Activated CD4-positive, alpha-beta T cell treated with anti-CD3 and anti-CD28 coated beads, Interleukin-2, Interleukin-6, amounts not matched to agents 100 ng/mL and 50 ng/mL, durations not matched to agents 16 hours and 8 hours (primary cell): ENCODE data around the gene TNFRSF11A.

ENCODE experiments used
- DNase-seq: peaks from one replicate; pipeline ENCODE4 v3.0.0-alpha.2; 2020

TNFRSF11A gene

GRCh38 chr18:62386091-62386490 is 61.0 kb downstream of the TNFRSF11A start:
- DNase-seq, result no peak

- DNase-seq, result no peak
These were observed 61.5 kb downstream of the TNFRSF11A start for GRCh38 chr18:62386601-62387000.

- no peak for DNase-seq
These were observed 62.1 kb downstream of the TNFRSF11A start for GRCh38 chr18:62387257-62387656.

GRCh38 chr18:62388855-62389760 is 64.0 kb downstream of the TNFRSF11A start:
- DNase-seq, result no peak

GRCh38 chr18:62389761-62390481 is 64.8 kb downstream of the TNFRSF11A start:
- DNase-seq, result peak; percentile 54

- DNase-seq, result no peak
These were observed 69.1 kb downstream of the TNFRSF11A start for GRCh38 chr18:62394006-62394763.

- DNase-seq, result peak; percentile 56
These were observed 71.3 kb downstream of the TNFRSF11A start for GRCh38 chr18:62396381-62396780.

- DNase-seq, result no peak
These were observed 71.9 kb downstream of the TNFRSF11A start for GRCh38 chr18:62396967-62397366.

GRCh38 chr18:62398291-62398690 is 73.2 kb downstream of the TNFRSF11A start:
- DNase-seq, result no peak

- no peak for DNase-seq
These were observed 74.2 kb downstream of the TNFRSF11A start for GRCh38 chr18:62399276-62399675.

- peak; percentile 46 for DNase-seq
These were observed 74.7 kb downstream of the TNFRSF11A start for GRCh38 chr18:62399781-62400308.

- DNase-seq, result no peak
These were observed 75.8 kb downstream of the TNFRSF11A start for GRCh38 chr18:62400916-62401315.

- no peak for DNase-seq
These were observed 77.3 kb downstream of the TNFRSF11A start for GRCh38 chr18:62402342-62402948.

- DNase-seq, result no peak
These were observed 78.0 kb downstream of the TNFRSF11A start for GRCh38 chr18:62403120-62403519.

- DNase-seq, result no peak
These were observed 79.8 kb downstream of the TNFRSF11A start for GRCh38 chr18:62404881-62405280.

GRCh38 chr18:62407660-62408059 is 82.5 kb downstream of the TNFRSF11A start:
- DNase-seq, result no peak

- DNase-seq, result no peak
These were observed 84.7 kb downstream of the TNFRSF11A start for GRCh38 chr18:62409821-62410220.

- no peak for DNase-seq
These were observed 87.3 kb downstream of the TNFRSF11A start for GRCh38 chr18:62412231-62412979.

GRCh38 chr18:62413206-62413605 is 88.1 kb downstream of the TNFRSF11A start:
- DNase-seq, result no peak

GRCh38 chr18:62418258-62418657 is 93.1 kb downstream of the TNFRSF11A start:
- no peak for DNase-seq

- DNase-seq, result peak; percentile 32
These were observed 95.0 kb downstream of the TNFRSF11A start for GRCh38 chr18:62420151-62420512.
